Measurements from ENCODE around the gene HDAC11. TPM values are rescaled to one million over a fixed set of nuclear protein-coding genes. Genes with fewer than 3 reads are reported as not detected.
"Not testable (repeated sequence)": the region's sequence is repeated elsewhere in the genome, so short reads cannot be mapped to it uniquely, and the experiment has no call there.

Gene HDAC11
- 1.3 TPM in 2 replicates for total RNA-seq

DNA sequence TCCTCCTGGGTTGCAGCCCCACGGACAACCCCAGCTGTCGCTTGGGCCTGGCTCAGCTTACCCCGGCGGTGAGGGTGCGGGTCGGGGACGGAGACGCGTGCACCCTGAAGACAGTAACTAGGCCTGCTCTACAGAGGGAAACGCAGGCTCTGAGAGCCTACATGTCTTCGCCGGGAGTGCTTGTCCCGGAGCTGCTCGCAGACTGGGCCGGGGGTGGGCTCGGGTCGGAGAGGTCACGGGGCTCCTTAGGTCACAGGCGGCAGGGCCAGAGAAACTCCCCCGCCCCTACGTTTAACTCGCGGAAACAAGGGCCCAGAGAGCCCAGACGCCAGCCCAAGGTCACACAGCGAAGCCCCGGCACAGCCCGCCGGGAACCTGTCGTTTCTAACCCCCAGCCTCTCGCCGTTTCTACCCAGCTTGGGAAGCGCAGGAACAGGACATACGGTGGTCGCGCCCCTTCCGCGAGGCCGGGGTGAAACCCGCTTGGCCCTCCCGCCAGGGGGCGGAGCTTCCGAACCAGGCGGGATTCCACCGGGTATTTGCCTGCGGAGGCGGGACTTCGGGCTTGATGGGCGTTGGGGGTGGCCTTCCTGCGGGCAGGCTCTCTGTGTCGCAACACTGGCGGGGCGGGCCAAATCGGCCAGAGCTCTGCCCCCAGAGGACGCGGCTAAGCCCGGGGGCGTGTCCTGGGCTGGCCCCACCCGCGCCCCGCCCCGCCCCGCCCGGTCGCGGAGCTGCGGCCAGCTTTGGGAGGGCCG is at the start of gene HDAC11:
Gene HDAC11 (plus strand): TSS at position 725 of the 758 bp plus-strand sequence. CDS start 42 bp downstream, outside the sequence.
- intact Hi-C loops (cut with micrococcal nuclease) = loop anchor here (1.0 to 5.0 kb wide), 5 partner anchors 28 to 699 kb away; partner anchors contain the start of genes LSM3, NUP210, TMEM43 and XPC

- intact Hi-C loops (cut with micrococcal nuclease) = not testable (repeated sequence)
Measured at GRCh38 chr3:13430411-13430875, 49.7 kb upstream of the HDAC11 start.

- intact Hi-C loops (cut with micrococcal nuclease) = no loop called here
Measured at GRCh38 chr3:13432093-13432492, 48.0 kb upstream of the HDAC11 start.

- intact Hi-C loops (cut with micrococcal nuclease) = no loop called here
Measured at GRCh38 chr3:13433912-13434311, 46.2 kb upstream of the HDAC11 start.

DNA sequence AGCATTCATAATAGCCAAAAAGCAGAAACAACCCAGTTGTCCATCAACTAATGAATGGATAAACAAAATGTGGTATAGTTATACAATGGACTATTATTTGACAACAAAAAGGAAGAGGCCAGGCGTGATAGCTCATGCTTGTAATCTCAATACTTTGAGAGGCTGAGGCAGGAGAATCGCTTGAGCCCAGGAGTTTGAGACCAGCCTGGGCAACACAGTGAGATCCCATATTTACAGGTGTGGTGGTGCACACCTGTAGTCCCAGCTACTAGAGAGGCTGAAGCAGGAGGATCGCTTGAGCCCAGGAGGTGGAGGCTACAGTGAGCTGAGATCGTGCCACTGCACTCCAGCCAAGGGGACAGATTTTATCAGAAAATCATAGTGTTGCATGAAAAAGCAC is 43.9 kb upstream of the HDAC11 start:
- intact Hi-C loops (cut with micrococcal nuclease) = not testable (repeated sequence)

- intact Hi-C loops (cut with micrococcal nuclease) = no loop called here
Measured at GRCh38 chr3:13440204-13440817, 39.8 kb upstream of the HDAC11 start.

- intact Hi-C loops (cut with micrococcal nuclease) = not testable (repeated sequence)
Measured at GRCh38 chr3:13442882-13443281, 37.2 kb upstream of the HDAC11 start.

DNA sequence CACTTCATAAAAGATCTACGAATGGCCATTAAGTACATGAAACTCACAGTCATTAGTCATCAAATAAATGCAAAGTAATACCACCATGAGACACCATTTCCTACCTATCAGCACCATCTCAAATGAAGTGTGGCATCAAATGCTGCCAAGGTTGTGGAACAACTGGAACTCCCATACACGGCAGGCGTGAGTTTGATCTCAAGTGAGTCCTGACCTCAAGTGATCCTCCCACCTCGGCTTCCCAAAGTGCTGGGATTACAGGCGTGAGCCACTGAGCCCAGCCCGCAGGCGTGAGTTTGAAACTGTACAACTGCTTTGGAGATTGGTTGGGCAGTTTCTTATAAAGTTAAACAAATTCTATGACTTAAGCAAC is 28.8 kb upstream of the HDAC11 start:
- intact Hi-C loops (cut with micrococcal nuclease) = loop anchor here (1.0 to 5.0 kb wide), 5 partner anchors 29 to 484 kb away; partner anchors contain the start of gene HDAC11

- intact Hi-C loops (cut with micrococcal nuclease) = loop anchor here (1.0 to 5.0 kb wide), 5 partner anchors 62 to 485 kb away; no protein-coding TSS in a partner anchor
Measured at GRCh38 chr3:13452490-13453335, 27.4 kb upstream of the HDAC11 start.

GRCh38 chr3:13455644-13456043 is 24.5 kb upstream of the HDAC11 start:
- intact Hi-C loops (cut with micrococcal nuclease) = no loop called here

DNA sequence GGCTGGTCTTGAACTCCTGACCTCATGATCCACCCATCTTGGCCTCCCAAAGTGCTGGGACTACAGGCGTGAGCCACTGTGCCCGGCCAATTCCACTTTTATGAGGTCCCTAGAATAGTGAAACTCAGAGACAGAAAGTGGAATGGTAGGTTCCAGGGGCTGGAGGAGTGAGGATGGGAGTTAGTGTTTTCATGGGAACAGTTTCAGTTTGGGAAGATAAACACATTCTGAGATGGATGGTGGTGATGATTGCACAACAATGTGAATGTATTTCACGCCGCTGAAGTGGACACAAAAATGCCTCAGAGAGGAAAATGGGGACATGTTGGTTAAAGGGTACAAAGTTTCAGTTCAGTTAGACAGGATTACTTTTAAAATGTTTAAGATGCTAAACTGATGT is 22.5 kb upstream of the HDAC11 start:
- intact Hi-C loops (cut with micrococcal nuclease) = no loop called here

GRCh38 chr3:13459605-13460340 is 20.3 kb upstream of the HDAC11 start:
- intact Hi-C loops (cut with micrococcal nuclease) = no loop called here

DNA sequence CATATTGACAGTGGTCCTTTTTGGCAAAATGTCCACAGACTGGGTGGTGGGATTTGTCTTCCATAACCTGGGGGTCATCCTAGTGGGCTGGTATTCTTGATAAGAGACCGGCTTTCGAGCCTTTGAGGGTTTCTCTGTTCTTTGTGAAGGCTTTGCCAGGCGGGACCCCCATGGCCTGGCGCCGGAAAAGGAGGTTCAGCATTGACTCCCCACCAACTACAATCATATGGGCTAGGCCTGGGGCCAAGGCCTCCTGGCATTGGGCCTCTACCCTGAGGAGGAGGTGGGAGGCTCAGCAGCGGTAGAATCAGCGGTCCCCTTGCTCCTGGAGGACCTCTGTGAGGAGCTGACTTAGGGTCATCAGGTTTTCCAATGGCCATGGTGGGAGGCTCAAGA is 19.8 kb upstream of the HDAC11 start:
- intact Hi-C loops (cut with micrococcal nuclease) = no loop called here

GRCh38 chr3:13461169-13462124 is 18.7 kb upstream of the HDAC11 start:
- intact Hi-C loops (cut with micrococcal nuclease) = loop anchor here (1.0 kb wide), 1 partner anchor 369 kb away; no protein-coding TSS in a partner anchor

DNA sequence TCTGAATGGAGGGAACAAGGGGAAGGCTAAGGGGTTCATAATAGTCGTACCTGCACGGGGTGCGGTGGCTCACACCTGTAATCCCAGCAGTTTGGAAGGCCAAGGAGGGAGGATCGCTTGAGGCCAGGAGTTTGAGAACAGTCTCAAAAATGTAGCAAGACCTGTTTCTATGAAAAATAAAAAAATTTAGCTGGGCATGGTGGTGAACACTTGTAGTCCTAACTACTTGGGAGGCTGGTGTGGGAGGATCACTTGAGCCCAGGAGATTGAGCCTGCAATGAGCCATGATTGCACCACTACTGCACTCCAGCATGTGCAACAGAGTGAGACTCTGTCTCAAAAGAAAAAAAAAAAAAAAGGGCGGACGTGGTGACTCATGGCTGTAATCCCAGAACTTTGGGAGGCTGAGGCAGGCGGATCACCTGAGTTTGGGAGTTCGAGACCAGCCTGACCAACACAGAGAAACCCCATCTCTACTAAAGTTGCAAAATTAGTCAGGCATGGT is 17.9 kb upstream of the HDAC11 start:
- intact Hi-C loops (cut with micrococcal nuclease) = no loop called here

- intact Hi-C loops (cut with micrococcal nuclease) = no loop called here
Measured at GRCh38 chr3:13462822-13463221, 17.3 kb upstream of the HDAC11 start.

- intact Hi-C loops (cut with micrococcal nuclease) = no loop called here
Measured at GRCh38 chr3:13463618-13464400, 16.3 kb upstream of the HDAC11 start.

DNA sequence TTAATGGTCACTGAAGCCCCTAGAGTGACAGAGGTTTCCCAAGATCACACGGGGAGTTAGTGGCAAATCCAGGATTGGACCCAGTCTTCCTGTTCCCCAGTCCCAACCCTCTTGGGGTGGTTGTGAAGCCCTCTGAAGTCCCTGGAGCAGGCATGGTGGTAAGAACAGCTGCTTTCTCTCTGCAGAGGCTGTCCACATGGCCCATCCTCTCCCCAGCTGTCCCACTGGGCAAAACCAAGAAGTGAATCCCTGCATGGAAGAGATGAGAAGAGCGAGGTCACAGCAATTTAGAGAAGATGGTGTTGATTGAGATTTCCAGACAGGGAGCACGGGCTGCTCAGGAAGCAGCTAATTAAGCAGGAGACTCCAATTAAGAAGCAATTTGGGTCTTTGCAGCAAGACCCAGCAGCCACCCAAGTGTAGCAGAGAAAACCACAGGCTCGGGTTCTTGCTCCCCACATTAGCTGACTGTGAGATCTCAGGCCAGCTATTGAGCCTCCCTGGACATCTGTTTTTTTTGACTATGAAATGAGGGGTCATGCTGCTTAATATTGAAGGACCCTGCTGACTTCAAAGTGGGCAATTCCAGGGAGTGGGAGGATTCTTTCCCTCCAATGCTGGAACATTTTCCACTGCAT is 14.8 kb upstream of the HDAC11 start:
- intact Hi-C loops (cut with micrococcal nuclease) = no loop called here
